ENCODE results near the gene MAP4K3. TPM values are rescaled to one million over a fixed set of nuclear protein-coding genes. Genes with fewer than 3 reads are reported as not detected.

Gene MAP4K3
- polyA plus RNA-seq, 1 donor, result 36.9 TPM

DNA sequence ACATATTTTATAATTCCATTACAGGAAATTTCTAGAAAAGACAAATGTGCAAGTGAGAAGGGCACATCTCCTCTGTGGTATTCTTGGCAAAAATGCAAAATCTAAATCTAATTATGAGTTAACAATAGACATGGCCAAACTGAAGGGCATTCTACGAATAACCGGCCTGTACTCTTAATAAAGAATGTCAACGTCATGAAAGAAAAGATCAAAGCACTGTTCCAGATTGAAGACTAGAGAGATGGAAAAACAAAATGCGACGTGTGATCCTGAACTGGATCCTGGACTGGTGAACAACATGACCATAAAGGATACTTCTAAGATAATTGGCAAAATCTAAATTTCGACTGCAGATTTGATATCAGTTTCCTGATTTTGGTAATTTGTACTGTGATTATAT, 196.3 kb downstream of the MAP4K3 start:
- no peak for DNase-seq

- no peak for DNase-seq
Measured at GRCh38 chr2:39234754-39235153, 202.3 kb downstream of the MAP4K3 start.

DNA sequence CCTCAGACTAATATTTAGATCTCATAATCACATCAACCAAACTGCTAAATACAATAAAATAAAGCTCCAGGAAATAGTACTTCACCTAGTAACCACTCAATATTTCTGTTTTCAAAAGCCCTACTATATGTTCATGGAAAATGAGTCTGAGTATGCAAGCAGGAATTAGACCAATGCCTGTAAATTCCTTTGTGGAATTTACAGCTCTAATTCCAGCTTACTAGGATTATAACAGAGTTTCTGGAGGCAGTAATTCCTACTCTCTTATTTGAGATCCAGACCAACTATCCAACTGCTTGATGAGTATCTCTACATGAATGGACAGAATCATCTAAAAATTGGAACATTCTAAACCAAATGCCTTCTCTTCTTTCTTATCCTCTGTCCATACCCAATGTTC, 204.9 kb downstream of the MAP4K3 start:
- no peak for DNase-seq

GRCh38 chr2:39228413-39229209, 208.5 kb downstream of the MAP4K3 start:
- DNase-seq, result no peak

DNA sequence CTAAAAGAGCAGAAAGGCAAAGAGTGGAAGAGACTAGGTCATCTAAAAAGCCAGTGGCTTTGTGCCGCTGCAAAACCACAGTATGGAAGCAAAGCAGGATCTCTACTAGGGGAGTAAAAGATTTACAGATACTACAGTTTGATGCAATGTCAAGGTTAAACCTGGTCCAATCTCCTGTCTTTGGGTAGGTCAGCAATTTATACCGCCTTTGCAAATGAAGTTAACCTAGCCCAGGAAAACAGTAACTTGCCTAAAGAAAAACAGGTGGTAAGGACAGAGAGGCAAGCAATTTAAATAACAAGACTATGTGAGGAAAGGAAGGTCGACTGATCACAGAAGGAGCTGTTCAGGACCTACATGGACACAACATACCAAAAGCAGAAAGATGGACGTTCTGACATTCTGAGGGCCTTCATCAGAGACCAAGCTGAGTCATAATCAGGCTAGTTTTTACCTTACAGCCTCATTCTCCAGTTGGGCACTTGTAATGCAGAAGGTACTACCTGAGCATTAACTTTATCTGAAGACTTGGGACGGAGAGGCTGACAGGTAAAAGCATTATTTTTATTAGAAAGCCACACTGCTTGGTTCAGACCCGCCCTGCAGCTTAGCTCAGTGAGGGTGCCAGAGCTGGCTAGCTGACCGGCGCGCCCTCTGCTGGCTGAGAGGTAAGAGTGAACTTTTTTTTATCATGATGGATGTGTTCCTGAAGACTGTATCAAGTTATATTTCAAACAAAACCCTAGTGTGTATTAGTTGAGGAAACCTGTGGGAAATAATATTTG, 209.3 kb downstream of the MAP4K3 start:
- peak; percentile 85 for DNase-seq

- DNase-seq, result no peak
Measured at GRCh38 chr2:39225567-39225966, 211.5 kb downstream of the MAP4K3 start.

DNA sequence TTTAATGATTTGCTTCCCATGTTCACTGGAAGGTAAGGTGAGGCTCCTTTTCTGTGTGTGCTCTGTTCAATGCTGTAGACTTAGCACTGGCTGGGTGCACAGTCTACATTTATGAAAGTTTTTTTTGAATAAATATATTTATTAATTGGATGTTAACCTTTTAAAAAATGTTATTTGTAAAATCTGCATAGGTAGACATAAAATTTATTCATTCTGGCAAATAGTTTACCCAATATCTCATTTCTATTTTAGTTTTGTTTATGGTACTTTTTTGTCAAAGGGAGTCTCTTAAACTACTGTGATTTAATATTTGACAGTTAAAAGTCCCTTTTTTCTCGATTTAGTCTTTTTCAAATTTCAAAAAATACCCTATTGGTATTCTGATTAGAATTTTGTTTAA, 213.2 kb downstream of the MAP4K3 start:
- DNase-seq, result no peak

- no peak for DNase-seq
Measured at GRCh38 chr2:39221459-39221858, 215.6 kb downstream of the MAP4K3 start.

DNA sequence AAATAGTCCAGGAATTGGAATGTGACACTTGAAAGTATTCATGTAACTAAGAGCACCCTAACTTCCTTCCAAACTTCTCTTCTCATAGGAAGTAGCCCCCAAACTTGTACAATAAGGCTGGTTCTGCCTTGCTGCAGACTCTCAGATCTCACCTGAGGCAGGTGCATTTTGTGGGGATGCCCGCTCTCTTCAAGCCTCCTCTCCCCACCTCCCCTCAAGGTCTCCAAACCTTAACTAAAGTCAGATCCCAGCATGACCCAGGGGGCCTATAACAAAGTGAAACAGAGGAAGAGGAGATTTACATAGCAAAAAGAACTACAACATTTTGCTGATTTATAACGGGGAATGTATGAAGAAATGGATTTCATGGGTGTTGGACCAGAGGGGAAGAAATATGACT, 216.9 kb downstream of the MAP4K3 start:
- DNase-seq, result no peak

DNA sequence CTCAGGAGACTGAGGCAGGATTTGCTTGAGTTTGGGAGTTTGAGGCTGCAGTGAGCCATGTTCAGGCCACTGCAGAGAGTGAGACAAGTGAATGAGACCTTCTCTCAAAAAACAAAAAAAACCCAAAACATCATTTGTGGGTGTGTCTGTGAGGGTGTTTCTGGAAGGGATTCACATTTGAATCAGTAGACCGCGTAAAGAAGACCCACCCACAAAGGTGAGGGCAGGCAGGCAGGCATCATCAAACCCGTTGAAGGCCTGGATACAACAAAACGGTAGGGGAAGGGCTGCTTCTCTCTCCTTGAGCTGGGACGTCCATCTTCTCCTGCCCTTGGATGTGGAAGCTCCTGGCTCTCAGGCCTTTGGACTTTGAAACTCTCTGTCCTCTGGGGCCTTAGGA, 218.7 kb downstream of the MAP4K3 start:
- no peak for DNase-seq

DNA sequence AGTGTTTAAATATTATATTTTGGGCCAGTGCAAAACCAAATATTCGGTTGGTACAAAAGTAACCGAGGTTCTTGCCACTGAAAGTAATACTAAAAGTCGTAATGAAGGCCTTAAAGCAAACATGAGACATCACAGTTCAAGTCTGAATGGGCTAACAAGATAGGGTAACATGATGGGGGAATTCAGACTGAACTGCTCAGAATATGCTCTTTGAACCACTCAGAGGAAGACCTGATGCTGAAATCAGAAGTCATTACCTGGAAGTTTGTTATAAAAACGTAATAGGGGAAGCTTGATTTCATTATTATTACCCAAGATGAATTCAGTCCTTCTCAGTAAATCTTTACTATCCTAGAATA, 219.9 kb downstream of the MAP4K3 start:
- DNase-seq, result no peak

DNA sequence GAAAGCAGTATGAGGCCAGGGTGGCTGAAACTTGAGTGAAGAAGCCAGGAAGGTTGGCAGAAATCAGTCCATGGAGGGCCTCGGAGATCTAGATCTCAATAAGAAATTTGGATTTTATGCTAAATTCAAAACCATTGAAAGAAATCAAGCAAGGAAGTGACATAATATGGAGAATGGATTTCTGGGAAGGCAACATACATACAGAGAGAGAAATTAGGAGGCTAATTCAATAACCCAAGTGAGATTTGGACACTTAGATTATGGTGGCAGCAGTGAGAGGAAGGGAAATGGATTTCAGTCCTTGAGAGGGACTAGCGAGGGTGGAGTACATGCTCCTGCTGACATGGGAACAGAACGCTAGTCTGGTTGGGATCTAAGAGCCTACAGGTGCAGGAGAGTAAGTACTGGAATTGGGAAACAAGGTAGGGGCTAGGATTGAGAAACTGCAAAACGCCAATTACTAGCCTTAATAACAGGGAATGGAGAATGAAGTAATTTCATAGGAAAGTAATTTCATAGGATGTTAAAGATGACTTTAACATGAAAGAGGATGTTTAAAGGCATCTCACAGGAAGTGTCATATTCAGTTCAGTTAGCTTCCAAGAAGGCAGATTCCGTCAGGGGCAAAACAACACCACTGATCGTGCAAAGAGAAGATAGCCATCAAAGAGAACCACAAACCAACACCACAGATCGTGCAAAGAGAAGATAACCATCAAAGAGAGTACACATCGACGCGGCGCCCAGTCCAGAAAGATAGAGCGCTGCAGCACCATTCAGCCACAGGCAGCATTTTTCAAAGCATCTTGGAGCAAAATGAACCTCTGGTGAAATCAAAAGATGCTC, 220.5 kb downstream of the MAP4K3 start:
- DNase-seq, result no peak

DNA sequence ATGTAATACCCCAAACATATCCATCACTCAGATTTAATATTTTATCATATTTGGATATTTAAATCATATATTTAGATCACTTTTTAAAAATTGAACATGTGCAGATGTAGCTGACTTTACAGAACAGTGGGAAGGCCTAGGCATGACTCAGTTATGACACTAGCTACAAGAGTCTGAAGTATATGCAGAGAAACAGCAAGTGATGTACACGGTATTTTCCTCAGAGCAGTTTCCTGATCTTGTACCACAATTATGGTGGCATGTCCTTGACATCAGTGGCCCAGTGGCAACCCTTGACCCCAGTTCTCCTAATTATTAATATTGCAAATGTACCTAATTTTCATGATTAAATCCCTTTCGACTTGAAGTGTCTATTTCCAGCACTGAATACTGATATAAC, 221.5 kb downstream of the MAP4K3 start:
- DNase-seq, result no peak

DNA sequence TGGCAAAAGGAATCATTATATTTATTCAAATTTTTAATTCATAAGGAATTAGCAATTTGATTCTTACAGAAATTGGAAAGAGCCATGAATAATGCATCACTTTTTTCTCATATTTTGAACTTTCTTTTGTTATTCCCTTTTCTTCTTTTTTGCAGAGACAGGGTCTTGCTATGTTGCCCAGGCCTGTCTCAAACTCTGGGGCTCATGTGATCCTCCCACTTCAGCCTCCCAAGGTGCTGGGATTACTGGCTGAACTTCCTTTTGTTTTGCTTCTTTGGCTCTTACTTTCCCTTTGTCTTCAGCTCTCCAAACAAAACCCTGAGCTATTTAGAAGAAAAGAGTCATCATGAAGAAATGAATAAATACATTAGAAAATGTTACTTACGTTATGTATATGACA, 224.1 kb downstream of the MAP4K3 start:
- DNase-seq, result no peak

DNA sequence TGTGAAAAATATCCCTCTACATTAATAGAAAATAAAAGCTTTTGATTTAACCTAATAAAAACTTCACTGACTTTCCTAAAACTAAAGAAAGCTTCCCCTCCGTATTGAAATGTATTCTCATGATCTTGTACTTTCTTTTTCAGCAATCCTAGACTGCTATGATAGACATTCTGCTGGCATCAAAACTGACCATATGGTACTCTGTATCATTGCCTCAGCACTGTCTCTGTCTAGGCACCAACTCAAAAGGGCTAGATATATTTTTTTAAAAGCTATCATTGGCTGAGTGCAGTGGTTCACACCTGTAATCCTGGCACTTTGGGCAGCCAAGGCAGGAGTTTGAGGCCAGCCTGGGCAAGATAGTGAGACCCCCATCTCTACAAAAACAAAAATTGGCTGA, 226.2 kb downstream of the MAP4K3 start:
- DNase-seq, result no peak

DNA sequence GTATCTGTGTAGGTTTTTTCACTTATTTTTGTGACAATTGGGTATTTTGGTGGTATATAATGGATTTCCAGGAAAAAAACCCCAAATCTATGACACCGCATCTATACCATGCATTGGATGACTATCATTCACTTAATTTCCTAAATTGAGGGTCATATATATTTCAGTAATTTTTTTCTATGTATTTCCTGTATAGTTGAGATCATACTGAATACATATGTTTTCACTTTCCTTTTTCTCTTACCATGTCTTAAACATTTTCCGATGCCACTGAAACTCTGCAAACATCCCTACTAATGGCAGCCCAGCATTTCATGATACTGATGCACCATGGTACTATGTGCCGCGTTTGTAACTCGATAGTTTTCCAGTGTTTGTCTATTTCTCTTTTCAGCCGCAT, 233.7 kb downstream of the MAP4K3 start:
- DNase-seq, result no peak

DNA sequence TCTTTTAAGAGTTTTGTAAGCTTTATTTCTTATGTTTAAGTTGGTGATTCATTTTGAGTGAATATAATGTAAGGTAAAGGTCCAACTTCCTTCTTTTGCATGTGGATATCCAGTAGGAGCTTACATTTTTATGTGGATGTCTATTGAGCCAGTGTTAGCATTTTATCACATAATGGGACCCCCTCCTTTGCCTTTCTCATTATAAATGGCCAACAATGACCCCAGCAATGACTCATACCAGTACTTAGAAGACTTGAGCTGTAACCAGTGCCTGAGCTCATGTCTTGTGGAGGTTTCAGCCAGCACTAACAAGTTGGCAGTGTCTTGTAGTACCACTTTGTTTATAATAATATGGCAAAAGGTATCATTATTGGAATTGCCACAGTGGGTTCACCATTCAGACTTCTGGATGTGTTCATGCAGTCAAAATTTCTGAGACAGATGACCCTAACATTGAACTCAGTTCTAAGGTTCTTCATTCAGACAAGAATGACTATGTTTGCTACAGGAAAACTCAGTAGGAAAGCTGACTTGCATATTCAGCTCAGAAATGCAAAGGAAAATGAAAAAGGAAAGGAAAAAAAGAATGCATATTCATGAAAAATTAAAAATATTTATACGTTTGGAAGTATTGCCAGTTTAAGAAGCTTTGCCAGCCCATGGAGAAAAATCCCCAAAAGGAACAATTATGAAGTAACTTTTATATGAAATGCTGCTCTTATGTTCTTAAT, 234.3 kb downstream of the MAP4K3 start:
- no peak for DNase-seq

Other genes starting within 250 kb of the MAP4K3 start
- 0.32 TPM for gene CDKL4, start 193.3 kb downstream of the MAP4K3 start, polyA plus RNA-seq (ENCODE audit: insufficient read length)
- 15.2 TPM for gene TMEM178A, start 228.6 kb upstream of the MAP4K3 start, polyA plus RNA-seq (ENCODE audit: insufficient read length)

All from hindlimb muscle (tissue), 1 donor.